NCI-H526 treated with DMSO at 0.1 percent for 48 hours (cell line): ENCODE data around the gene SNX7.

Source experiments
- DNase-seq: peaks from one replicate; lab custom pipeline; 2025; lab: John Stamatoyannopoulos, UW

Gene SNX7

GRCh38 chr1:98766255-98766654, 104.7 kb downstream of the SNX7 start:
- no peak for DNase-seq

DNA sequence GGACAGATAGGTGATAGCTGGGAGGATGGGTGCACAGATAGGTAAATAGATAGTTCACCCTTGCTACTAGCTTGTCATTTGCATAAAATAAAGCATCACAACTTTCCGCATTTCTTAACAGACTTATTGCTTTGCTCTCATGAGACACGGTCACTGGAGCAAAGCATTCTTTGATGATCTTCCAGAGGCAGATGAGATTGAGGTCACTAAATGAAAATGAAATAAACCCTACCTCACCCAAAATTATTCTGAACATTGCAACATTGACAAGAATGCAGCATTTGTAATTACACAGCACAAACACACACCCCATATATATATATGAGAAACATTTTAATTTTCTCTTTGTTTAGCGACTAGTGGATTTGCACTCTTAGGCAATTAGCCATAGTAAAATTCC, 107.6 kb downstream of the SNX7 start:
- no peak for DNase-seq

- no peak for DNase-seq
These were observed 120.4 kb downstream of the SNX7 start for GRCh38 chr1:98781906-98782305.

GRCh38 chr1:98783821-98784220, 122.3 kb downstream of the SNX7 start:
- DNase-seq: no peak

DNA sequence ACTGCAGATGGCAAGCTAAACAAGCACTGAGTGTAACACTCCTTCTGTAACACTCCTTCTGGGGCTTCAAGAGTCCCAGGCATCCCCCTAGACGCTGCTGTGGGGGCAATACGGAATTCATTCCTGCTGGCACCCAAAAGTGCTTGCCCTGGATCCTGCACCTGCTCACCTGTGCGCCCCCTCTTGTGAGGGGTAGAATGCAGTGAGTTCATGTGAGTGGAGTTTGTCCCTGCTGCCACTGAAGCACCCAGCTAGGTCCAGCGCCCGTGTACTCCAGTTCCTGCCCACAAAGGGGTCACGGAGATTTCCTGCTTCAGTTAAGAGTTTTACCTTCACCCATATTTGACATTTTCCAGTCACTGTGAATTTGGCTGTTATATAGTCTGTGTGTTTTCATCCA, 130.0 kb downstream of the SNX7 start:
- DNase-seq: no peak

DNA sequence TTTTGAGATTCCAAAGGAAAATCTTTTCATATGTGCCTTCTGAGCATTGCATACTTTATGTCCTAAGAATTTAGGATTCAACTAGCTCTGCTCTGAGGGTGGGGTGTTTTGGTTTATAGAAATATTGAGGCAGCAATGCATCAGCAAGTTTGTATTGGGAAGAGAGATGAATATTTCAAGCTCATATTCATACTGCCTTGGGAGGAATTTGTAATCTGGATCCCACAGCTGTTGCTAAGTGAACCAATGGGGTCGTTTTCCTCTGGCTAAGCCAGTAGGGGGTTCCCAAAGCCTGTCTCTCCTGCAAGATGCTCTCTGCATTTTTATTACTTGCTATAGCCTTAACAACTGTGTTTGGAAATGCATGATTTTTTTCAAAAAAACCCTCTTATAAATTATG, 130.6 kb downstream of the SNX7 start:
- DNase-seq: no peak

- no peak for DNase-seq
These were observed 131.6 kb downstream of the SNX7 start for GRCh38 chr1:98793136-98793535.

DNA sequence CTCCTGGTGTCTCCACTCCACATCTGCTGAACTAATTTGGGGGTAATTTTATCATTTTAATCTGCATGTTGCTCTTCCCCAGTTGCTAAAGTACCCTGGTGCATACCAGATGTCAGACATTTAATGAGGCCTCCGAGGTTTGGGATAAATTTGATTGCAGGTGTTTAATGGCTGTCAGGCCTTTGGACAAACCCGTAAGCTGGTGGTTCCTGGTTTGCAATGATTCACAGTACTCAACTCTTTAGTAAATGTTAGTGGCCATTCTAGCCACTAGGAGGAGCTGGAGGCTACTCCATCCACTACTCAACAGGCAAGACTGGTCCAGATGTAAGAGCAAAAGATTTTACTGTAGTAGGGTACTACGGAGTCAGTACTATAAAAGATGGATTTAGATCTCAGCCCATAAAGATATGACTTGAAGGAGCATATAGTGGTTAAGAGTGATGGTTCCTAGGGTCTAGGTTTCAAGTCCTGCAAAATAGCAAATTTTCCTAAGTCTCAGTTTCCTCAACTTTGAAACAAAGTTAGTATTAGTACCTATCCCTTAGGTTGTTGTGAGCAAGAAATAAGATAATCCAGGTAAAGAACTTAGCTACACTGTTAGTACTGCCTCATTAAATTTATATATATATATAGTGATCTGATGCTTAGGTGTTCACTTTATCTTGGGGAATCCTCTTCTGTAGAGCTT, 132.8 kb downstream of the SNX7 start:
- peak; percentile 39 for DNase-seq

- no peak for DNase-seq
These were observed 134.5 kb downstream of the SNX7 start for GRCh38 chr1:98796049-98796448.

DNA sequence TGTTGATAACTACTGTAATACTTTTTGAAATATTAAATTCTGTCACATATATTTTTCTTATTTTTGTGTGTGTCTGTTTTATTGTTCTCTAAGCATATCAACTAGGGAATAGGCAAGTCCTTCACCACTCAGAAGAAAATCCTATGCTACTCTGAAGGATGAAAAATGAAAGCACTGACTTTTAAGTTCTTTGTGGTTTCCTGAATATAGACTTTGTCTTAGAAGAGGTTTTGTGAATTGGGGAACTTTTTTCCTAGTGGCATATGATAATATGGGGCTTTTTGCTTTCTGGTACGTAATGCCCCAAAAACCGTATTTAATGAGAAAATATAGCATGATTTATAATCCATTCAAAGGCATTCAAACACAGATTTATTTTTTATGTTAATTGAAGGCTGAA, 136.0 kb downstream of the SNX7 start:
- DNase-seq: no peak
